HG03565 (cell line): ENCODE measurements around the gene FNDC3B.

Experiments
- ATAC-seq: cut with Tn5 transposase; IDR thresholded peaks from one replicate; pipeline ENCODE4 v1.9.1; 2021; ENCODE audit warnings: mild to moderate bottlenecking, moderate library complexity; ENCODE audit not compliant: unreplicated experiment

The FNDC3B gene

GRCh38 chr3:172182797-172183196 lies 143.4 kb downstream of the FNDC3B start:
- no peak for ATAC-seq

DNA sequence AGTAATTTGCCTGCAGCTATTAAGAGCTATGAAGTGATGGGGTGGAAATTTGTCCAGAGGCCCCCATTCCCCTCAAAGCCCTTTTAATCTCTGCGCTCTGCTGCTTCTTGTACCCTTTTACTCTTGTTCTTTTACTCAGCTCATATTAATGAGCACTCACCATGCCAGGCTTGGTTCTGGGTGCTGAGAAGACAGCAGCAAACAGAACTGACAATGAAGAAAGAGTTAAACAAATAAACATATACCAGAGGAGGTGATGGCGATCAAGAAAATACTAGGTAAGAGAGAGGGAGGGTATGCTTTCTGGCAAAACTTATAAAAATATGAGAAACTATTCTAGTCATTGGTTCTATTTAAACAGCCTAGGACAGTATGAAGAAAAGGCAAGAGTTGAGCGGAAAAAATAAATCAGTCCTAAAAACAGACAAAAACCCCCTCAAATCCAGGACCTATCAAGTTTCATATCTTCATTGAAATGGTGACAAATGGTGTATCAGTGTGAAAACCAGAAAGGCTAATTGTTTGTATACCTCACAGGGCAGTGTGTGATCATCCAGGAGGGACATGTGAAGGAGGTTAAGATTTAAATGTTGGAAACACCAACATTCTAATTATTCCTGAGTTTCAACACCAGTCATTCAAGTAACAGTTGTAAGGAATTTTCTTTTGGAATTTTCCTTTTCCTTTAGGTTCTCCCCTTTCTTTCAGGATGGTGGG lies 144.9 kb downstream of the FNDC3B start:
- no peak for ATAC-seq

- ATAC-seq: no peak
Measured at GRCh38 chr3:172185907-172186306, 146.5 kb downstream of the FNDC3B start.

DNA sequence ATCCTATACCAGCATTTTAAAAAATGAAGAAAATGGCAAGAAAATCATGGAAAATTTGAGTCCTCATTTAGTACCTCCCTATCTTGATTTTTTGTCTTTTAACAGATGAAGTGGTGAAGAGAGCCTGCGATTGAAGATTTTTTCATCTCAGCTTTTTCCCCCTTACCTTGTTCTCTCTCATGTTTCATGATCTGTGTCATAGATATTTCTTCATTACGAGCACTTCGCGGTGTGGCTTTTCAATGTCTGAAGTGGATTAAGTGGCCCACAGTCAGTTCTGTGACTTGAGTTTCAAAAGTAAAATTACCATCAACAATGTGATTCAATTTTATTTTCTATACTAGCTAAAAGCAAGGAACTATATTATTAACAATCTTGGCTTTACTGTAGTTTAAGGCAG lies 147.2 kb downstream of the FNDC3B start:
- no peak for ATAC-seq

GRCh38 chr3:172187511-172187910 lies 148.1 kb downstream of the FNDC3B start:
- ATAC-seq: no peak

- no peak for ATAC-seq
Measured at GRCh38 chr3:172188511-172188910, 149.1 kb downstream of the FNDC3B start.

DNA sequence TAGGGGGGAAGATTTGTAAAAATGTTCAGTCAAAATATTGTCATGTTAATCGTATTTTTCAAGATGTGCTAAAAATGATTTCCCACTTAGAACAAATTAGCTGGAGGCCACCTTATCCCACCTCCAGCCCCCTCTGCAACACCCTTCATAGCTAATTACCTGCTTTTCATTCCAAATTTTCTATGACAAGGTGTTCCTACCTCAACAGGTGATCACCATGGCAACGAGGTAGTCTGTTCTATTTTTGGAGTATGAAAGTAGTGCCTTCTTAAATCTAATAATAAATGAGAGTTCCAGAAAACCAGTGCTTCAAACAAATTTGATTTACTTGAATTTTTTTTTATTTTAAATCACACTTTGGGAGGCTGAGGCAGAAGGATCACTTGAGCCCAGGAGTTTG lies 149.8 kb downstream of the FNDC3B start:
- no peak for ATAC-seq

DNA sequence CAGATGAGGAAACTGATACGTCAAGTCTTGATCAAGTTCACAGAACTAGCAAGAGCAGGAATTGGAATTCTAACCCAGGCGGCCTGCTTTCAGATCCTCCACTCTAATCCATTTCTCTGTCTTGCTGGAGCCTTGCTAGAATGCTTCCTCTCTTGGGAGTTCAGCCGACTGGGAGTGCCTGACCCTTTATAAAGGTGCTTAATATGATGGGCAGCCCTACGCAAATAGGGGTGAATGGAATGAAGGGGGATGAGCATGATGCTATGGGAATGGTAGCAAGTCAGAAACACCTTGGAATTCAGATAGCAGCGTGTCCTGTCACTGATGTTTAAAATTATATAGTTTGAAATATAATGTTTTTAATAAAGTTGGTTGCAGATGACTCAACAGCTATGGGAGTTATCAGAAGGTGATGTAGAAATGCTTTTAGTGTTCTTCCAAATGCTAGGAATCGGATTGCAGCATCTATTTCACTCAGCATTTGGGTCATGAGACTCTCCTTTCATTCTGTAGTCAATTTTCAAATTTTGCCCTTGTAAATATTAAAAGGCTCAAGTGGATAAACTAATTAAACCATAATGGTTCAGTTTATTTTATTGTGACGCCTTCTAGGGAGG lies 150.7 kb downstream of the FNDC3B start:
- ATAC-seq: no peak

DNA sequence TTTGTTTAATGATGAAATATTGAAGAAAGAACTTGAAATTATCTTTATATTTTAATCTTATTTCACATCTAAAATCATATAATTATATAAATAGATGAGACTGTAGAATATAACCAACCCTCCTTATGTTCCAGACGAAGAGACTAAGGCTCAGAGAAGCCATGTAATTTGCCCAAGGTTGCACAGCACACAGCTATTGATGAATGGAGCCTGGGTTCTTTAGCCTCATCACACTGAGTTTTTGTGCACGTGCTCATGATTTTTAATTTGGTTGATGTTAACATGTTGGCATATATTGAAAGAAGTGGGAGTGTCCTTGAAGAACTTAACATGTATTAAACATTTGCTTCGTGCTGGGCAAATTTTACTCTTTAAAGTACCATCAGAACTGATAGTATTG lies 151.6 kb downstream of the FNDC3B start:
- no peak for ATAC-seq

DNA sequence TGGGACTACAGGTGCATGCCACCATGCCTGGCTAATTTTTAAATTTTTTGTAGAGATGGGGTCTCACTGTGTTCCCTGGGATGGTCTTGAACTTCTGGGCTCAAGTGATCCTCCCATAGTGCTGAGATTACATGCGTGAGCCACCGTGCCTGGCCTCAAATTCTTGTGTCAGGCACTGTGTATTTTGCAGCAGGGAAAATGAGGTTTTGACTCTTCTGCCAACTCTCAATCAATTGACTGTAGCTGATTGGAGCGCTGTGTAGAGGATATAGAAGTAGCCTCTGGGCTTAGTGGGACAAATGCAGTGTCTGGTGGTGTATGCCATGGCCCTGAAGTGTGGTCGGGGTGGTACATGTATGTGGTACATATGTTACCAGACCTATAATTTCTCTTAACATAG lies 152.3 kb downstream of the FNDC3B start:
- ATAC-seq: no peak

DNA sequence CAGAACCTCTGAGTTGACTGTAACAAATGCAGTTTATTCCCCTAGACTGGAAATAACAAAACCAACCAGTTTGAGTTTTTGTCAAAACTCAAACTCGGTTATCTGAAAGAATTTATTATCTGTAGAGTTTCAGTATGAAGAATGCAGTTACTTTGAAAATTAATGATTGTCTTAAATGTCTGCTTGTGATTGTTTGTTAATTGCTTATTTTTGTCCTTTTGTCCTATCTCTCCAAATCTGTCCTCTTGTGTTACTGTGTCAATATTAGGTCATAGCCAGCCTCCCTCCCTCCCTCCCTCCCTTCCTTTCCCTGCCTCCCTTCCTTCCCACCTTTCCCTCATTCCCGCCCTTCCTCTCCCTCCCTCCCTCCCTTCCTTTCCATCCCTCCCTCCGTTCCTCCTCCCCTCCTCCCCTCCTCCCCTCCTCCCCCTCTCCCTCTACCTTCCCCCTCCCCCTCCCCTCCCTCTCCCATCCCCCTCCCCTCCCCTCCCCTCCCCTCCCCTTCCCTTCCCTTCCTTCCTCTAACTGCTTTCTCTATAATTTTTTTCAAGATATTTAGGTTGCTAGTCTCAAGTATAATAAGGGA lies 153.5 kb downstream of the FNDC3B start:
- ATAC-seq: no peak

DNA sequence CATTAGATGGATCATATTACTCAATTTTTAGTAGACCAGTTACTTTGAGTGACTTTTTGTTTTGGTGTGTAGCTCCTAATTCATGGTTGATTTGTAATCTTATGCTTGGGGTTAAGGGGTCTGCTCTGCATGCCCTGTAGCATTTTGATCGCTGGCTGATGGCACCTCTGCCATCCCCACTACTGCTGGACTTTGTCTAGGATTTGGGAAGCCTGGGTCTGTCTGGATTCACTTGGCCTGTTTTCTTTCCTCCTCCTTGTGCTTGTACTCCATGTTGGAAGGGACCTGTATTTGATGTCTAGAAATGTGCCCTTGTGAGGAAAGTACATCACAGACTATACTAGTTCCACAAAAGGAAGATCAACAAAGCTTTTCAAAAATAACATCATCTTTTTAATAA lies 154.1 kb downstream of the FNDC3B start:
- ATAC-seq: no peak

GRCh38 chr3:172194702-172195406 lies 155.5 kb downstream of the FNDC3B start:
- ATAC-seq: no peak

- ATAC-seq: no peak
Measured at GRCh38 chr3:172195407-172195754, 156.0 kb downstream of the FNDC3B start.

DNA sequence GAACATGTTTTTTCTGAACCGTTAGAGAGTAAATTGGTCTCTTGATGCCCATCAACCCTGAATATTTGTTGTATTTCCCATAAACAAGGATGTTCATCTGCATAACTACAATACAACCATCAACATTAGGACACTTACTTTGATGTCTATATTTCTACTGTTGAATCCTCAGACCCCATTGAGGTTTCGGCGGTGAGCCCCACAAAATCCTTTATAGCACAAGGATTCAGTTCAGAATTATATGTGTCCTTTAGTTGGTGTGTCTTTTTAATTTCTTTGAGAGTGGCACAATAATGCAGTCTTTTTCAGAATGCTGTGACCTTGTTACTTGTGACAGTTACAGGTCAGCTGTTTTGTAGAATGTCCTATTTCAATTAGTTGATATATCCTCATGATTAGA lies 158.0 kb downstream of the FNDC3B start:
- no peak for ATAC-seq

GRCh38 chr3:172198428-172198827 lies 159.1 kb downstream of the FNDC3B start:
- ATAC-seq: no peak

- no peak for ATAC-seq
Measured at GRCh38 chr3:172199850-172200369, 160.5 kb downstream of the FNDC3B start.

GRCh38 chr3:172201136-172201869 lies 161.9 kb downstream of the FNDC3B start:
- no peak for ATAC-seq

DNA sequence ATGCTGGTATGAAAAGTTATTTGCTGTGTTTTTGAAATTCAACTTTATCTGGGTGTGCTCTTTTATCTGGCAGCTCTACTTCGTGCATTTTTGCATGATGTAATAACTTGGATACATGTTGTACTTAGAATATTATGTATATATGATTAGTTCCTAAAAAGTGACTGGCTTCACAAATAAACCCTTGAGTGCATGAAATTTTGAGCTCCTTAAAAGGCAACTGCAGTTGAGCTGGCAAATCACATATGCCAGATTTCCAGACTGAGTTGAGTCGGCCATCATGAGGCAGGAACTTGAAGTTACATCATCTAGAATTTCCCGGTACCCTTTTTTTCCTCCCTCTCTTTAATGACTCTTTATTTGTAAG lies 162.5 kb downstream of the FNDC3B start:
- no peak for ATAC-seq

DNA sequence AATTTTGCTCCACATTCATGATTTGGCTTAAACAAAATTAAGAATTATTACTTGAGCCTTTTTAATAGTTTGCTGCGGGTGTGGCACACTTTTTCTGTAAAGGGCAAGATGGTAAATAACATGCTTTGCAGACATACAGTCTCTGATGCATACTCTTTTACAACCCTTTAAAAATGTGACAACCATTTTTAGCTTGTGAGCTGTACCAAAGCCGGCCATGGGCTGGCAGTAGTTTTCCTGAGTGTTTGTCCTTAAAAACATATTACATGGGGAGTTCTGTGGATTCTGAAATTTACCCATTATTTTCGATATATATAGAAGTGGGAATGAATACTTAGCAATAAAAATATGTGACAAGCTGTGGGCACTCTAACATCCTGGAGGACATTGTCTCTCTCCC lies 163.4 kb downstream of the FNDC3B start:
- ATAC-seq: no peak
